IPS-18a (cell line): Measurements from ENCODE around the gene KNL1.

Experiments used
- H3K27ac ChIP-seq: one replicate; pipeline ENCODE4 v1.5.1; 2013; ENCODE audit warnings: low read length
- H3K27me3 ChIP-seq: one replicate; pipeline ENCODE4 v1.6.1; 2013; ENCODE audit warnings: mild to moderate bottlenecking, low read length; ENCODE audit not compliant: control insufficient read depth, insufficient read depth
- H3K36me3 ChIP-seq: one replicate; pipeline ENCODE4 v1.6.1; 2013; ENCODE audit warnings: low read depth, low read length; ENCODE audit not compliant: control insufficient read depth
- H3K4me1 ChIP-seq: one replicate; pipeline ENCODE4 v1.6.1; 2013; ENCODE audit warnings: low read depth, low read length; ENCODE audit not compliant: control insufficient read depth
- H3K4me3 ChIP-seq: one replicate; pipeline ENCODE4 v1.5.1; 2013; ENCODE audit warnings: low read length
- H3K9ac ChIP-seq: one replicate; pipeline ENCODE4 v1.6.1; 2013; ENCODE audit warnings: mild to moderate bottlenecking, low read length, moderate library complexity
- H3K9me3 ChIP-seq: one replicate; pipeline ENCODE4 v1.6.1; 2013; ENCODE audit warnings: low read depth, low read length; ENCODE audit not compliant: control insufficient read depth

The KNL1 gene

GRCh38 chr15:40702077-40702476 lies 108.0 kb downstream of the KNL1 start:
- H3K27ac ChIP-seq: no peak overlapping the region
- H3K4me3 ChIP-seq: no peak overlapping the region
- no peaks in the 10 kb centered on the region for H3K4me1 ChIP-seq
- no peaks in the 10 kb centered on the region for H3K27me3 ChIP-seq
- no peaks in the 10 kb centered on the region for H3K9me3 ChIP-seq
- H3K9ac ChIP-seq: no peak overlapping the region
- peaks cover 57% of the 10 kb centered on the region for H3K36me3 ChIP-seq

GRCh38 chr15:40706121-40706520 lies 112.1 kb downstream of the KNL1 start:
- Histone ChIP-seq H3K27me3 (no peaks in the 10 kb centered on the region), H3K4me1 (no peaks in the 10 kb centered on the region), H3K9ac (no peak overlapping the region), H3K4me3 (no peak overlapping the region), H3K9me3 (no peaks in the 10 kb centered on the region), H3K27ac (no peak overlapping the region), H3K36me3 (peaks cover 60% of the 10 kb centered on the region)
